ENCODE measurements around the gene MAP4. TPM values are rescaled to one million over a fixed set of nuclear protein-coding genes. Genes with fewer than 3 reads are reported as not detected.

MAP4 gene
- total RNA-seq, 2 donors from 2014 or later = 70.6 to 101 TPM

DNA sequence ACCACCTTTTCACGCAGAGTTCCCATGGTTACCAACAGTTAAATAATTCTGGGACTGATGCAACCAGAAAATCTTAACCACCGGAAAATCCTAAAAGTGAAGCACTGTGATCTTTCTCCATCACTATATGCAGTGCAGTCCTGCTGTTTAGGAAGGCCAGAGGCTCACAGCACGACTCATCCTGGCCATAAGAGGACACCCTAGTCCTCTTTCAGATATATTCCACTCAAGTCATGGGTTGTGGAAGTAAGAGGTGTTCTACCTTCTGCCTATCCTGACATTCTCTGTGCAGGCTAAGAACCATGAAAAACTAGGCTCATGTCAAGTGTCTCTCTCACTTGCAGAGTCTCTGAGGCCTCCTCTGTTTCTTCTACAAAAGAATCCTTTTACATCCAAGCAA is 146.1 kb downstream of the MAP4 start:
- no peak for TF ChIP-seq POLR2A (IDR thresholded peaks at IDR 0.05)
- TF ChIP-seq, protein P1, sequence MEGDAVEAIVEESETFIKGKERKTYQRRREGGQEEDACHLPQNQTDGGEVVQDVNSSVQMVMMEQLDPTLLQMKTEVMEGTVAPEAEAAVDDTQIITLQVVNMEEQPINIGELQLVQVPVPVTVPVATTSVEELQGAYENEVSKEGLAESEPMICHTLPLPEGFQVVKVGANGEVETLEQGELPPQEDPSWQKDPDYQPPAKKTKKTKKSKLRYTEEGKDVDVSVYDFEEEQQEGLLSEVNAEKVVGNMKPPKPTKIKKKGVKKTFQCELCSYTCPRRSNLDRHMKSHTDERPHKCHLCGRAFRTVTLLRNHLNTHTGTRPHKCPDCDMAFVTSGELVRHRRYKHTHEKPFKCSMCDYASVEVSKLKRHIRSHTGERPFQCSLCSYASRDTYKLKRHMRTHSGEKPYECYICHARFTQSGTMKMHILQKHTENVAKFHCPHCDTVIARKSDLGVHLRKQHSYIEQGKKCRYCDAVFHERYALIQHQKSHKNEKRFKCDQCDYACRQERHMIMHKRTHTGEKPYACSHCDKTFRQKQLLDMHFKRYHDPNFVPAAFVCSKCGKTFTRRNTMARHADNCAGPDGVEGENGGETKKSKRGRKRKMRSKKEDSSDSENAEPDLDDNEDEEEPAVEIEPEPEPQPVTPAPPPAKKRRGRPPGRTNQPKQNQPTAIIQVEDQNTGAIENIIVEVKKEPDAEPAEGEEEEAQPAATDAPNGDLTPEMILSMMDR (IDR thresholded peaks at IDR 0.05) = no peak
- H3K36me3 ChIP-seq (replicated peaks in 1 of 2; ENCODE audit: insufficient read depth in 1 of 2, low read depth in 2 of 2) = peaks cover 8 to 53% of the 10 kb centered on the region in 2 donors
- H3K27me3 ChIP-seq = no peaks in the 10 kb centered on the region
- ATAC-seq (no peak), DNase-seq (no peak)
- no peak overlapping the region for H3K27ac ChIP-seq
- intact Hi-C loops (cut with DNase I) = no loop called here
- no peaks in the 10 kb centered on the region for H3K9me3 ChIP-seq
- peaks cover 5% of the 10 kb centered on the region for H3K4me1 ChIP-seq
- no peak overlapping the region for H3K4me3 ChIP-seq
- 95 to 97% methylated on average over 3 of the region's 3 CpGs for WGBS, 2 donors

DNA sequence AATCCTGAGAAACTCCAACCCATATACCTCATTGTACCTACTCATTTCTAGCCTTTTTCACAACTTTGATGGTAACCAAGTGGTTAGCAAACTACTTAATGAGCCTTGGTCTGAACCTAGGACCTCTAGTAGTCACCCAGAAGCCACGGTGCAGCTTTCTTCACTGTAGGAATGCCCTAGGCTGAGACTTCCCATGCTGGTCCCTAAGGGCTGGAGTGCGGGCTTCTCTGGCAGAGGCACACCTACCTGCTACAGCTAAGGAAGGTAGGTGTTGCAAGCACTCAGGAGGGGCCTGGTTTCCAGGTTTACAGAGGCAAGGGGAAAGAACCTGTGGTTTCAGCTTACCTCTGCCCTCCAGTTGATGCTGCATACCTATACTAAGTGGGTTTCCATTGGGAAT is 147.9 kb downstream of the MAP4 start:
- Histone ChIP-seq H3K4me1 (no peaks in the 10 kb centered on the region), H3K27me3 (no peaks in the 10 kb centered on the region), H3K27ac (no peak overlapping the region), H3K36me3 (replicated peaks in 1 of 2; ENCODE audit: insufficient read depth in 1 of 2, low read depth in 2 of 2) (peaks cover 8 to 54% of the 10 kb centered on the region in 2 donors), H3K9me3 (no peaks in the 10 kb centered on the region), H3K4me3 (no peak overlapping the region)
- no peak for ATAC-seq
- DNase-seq = no peak
- TF ChIP-seq POLR2A (IDR thresholded peaks at IDR 0.05) = no peak
- TF ChIP-seq, protein P1 (IDR thresholded peaks at IDR 0.05) = no peak
- intact Hi-C loops (cut with DNase I) = no loop called here
- 91 to 100% methylated on average over 1 to 2 of the region's 2 CpGs for whole genome bisulfite sequencing, 2 donors

DNA sequence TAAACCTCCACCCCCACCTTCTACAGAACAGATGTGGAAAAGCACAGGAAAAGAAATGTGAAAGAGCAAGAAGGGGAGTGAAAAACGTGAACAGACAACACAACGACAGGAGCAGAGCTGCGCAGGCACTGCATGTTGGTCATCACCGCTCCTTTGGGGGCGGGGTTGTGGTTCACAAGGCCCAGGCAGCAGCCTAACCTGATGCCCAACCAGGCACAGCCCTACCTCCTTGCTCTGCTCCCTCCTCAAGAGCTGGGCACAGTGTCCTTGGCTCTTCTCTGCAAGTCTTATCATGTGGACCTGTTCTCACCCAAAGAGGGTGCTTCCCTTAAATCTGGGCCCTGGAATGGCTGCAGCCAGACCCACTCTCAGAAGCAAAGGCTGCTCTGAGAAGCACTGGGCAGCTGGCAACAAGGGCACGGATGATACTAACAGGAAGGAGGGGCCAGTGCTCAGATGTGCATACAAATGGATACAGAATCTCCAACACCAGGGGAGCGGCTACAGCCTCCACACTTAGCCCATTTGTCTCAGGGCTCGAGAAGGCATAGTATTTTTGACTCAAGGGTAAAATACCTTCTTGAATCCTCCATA is 148.7 kb downstream of the MAP4 start:
- WGBS, 2 donors = 91 to 94% methylated on average over 8 of the region's 8 CpGs
- DNase-seq = no peak
- H3K27me3 ChIP-seq = no peaks in the 10 kb centered on the region
- TF ChIP-seq POLR2A (IDR thresholded peaks at IDR 0.05) = no peak
- TF ChIP-seq, protein P1 (IDR thresholded peaks at IDR 0.05) = no peak
- intact Hi-C loops (cut with DNase I) = no loop called here
- H3K4me3 ChIP-seq = no peak overlapping the region
- no peaks in the 10 kb centered on the region for H3K9me3 ChIP-seq
- ATAC-seq = no peak
- peaks cover 8 to 54% of the 10 kb centered on the region in 2 donors for H3K36me3 ChIP-seq (replicated peaks in 1 of 2; ENCODE audit: insufficient read depth in 1 of 2, low read depth in 2 of 2)
- no peaks in the 10 kb centered on the region for H3K4me1 ChIP-seq
- H3K27ac ChIP-seq = no peak overlapping the region

DNA sequence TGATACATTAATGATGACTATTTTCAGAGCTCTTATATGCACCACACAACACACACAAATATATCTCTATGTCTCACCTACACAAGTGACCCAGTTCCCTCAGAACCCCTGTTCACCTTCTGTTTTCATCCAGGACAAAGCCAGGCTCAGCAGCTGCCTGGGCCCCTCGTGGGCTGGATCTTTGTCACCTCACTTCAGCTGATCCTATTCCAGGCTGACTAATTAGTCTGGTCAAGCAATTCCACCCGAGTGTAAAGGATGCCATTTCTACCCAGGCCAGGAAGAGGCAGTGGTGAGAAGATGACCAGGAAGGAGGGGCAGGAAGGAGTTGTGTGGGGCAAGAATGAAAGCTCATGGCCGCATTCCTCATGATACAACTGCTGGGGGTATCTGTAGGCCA is 151.0 kb downstream of the MAP4 start:
- ATAC-seq (no peak), DNase-seq (no peak)
- Histone ChIP-seq H3K4me1 (no peaks in the 10 kb centered on the region), H3K4me3 (no peak overlapping the region), H3K36me3 (replicated peaks in 1 of 2; ENCODE audit: insufficient read depth in 1 of 2, low read depth in 2 of 2) (peaks cover 8 to 36% of the 10 kb centered on the region in 2 donors), H3K27ac (no peak overlapping the region), H3K27me3 (no peaks in the 10 kb centered on the region), H3K9me3 (no peaks in the 10 kb centered on the region)
- 56 to 64% methylated on average over 3 of the region's 3 CpGs for WGBS, 2 donors
- intact Hi-C loops (cut with DNase I) = no loop called here
- TF ChIP-seq POLR2A (IDR thresholded peaks at IDR 0.05) = no peak
- TF ChIP-seq, protein P1 (IDR thresholded peaks at IDR 0.05) = no peak

All from body of pancreas (tissue), 4 donors.